Measurements from ENCODE around the gene GPR137B.

GPR137B gene

GRCh38 chr1:236131916-236132315 lies 10.4 kb upstream of the GPR137B start:
- Histone ChIP-seq H3K9me3 (ENCODE audit: control insufficient read depth, insufficient read depth, low read length) (no peaks in the 10 kb centered on the region; the same call in 1 of the 2 replicates), H3K4me1 (ENCODE audit: control insufficient read depth, insufficient read depth, low read length) (no peaks in the 10 kb centered on the region), H3K4me3 (ENCODE audit: low read length) (no peak overlapping the region), H3K27me3 (ENCODE audit: control insufficient read depth, insufficient read depth, low read length) (no peaks in the 10 kb centered on the region), H3K27ac (ENCODE audit: low read length) (no peak overlapping the region), H3K36me3 (ENCODE audit: control insufficient read depth, insufficient read depth, low read length) (no peaks in the 10 kb centered on the region)
- DNase-seq (ENCODE audit: low read depth, low spot score), result no peak
- no CpG with 5 or more reads among the region's 1 CpG for WGBS (ENCODE audit: insufficient coverage, insufficient read length)

GRCh38 chr1:236132420-236133046 lies 9.8 kb upstream of the GPR137B start:
- Histone ChIP-seq H3K4me3 (ENCODE audit: low read length) (no peak overlapping the region), H3K27me3 (ENCODE audit: control insufficient read depth, insufficient read depth, low read length) (no peaks in the 10 kb centered on the region), H3K36me3 (ENCODE audit: control insufficient read depth, insufficient read depth, low read length) (no peaks in the 10 kb centered on the region), H3K27ac (ENCODE audit: low read length) (no peak overlapping the region), H3K4me1 (ENCODE audit: control insufficient read depth, insufficient read depth, low read length) (no peaks in the 10 kb centered on the region), H3K9me3 (ENCODE audit: control insufficient read depth, insufficient read depth, low read length) (no peaks in the 10 kb centered on the region; the same call in 1 of the 2 replicates)
- WGBS (ENCODE audit: insufficient coverage, insufficient read length), result no CpG with 5 or more reads among the region's 5 CpGs
- no peak for DNase-seq (ENCODE audit: low read depth, low spot score)

- H3K27ac ChIP-seq (ENCODE audit: low read length), result no peak overlapping the region
- H3K27me3 ChIP-seq (ENCODE audit: control insufficient read depth, insufficient read depth, low read length), result peaks cover under 1% of the 10 kb centered on the region; the same call in 1 of the 2 replicates
- WGBS (ENCODE audit: insufficient coverage, insufficient read length), result no CpG with 5 or more reads among the region's 7 CpGs
These were observed 9.0 kb upstream of the GPR137B start for GRCh38 chr1:236133339-236133738.

GRCh38 chr1:236133802-236134201 lies 8.5 kb upstream of the GPR137B start:
- Histone ChIP-seq H3K4me3 (ENCODE audit: low read length) (no peak overlapping the region), H3K4me1 (ENCODE audit: control insufficient read depth, insufficient read depth, low read length) (no peaks in the 10 kb centered on the region), H3K9me3 (ENCODE audit: control insufficient read depth, insufficient read depth, low read length) (no peaks in the 10 kb centered on the region; the same call in 1 of the 2 replicates), H3K27ac (ENCODE audit: low read length) (no peak overlapping the region), H3K36me3 (ENCODE audit: control insufficient read depth, insufficient read depth, low read length) (no peaks in the 10 kb centered on the region), H3K27me3 (ENCODE audit: control insufficient read depth, insufficient read depth, low read length) (peaks cover 2% of the 10 kb centered on the region)
- DNase-seq (ENCODE audit: low read depth, low spot score), result no peak
- WGBS (ENCODE audit: insufficient coverage, insufficient read length), result no CpG with 5 or more reads among the region's 1 CpG

More at GRCh38 chr1:236133339-236133738, 9.0 kb upstream of the GPR137B start:
- Histone ChIP-seq H3K4me3 (ENCODE audit: low read length) (no peak overlapping the region), H3K4me1 (ENCODE audit: control insufficient read depth, insufficient read depth, low read length) (no peaks in the 10 kb centered on the region), H3K36me3 (ENCODE audit: control insufficient read depth, insufficient read depth, low read length) (no peaks in the 10 kb centered on the region), H3K9me3 (ENCODE audit: control insufficient read depth, insufficient read depth, low read length) (no peaks in the 10 kb centered on the region; the same call in 1 of the 2 replicates)
- no peak for DNase-seq (ENCODE audit: low read depth, low spot score)

GRCh38 chr1:236137285-236137852 lies 5.0 kb upstream of the GPR137B start:
- no CpG with 5 or more reads among the region's 4 CpGs for WGBS (ENCODE audit: insufficient coverage, insufficient read length)
- DNase-seq (ENCODE audit: low read depth, low spot score), result no peak
- no peak overlapping the region for H3K4me3 ChIP-seq (ENCODE audit: low read length)
- H3K9me3 ChIP-seq (ENCODE audit: control insufficient read depth, insufficient read depth, low read length), result no peaks in the 10 kb centered on the region; the same call in 1 of the 2 replicates
- peaks cover 19% of the 10 kb centered on the region for H3K27me3 ChIP-seq (ENCODE audit: control insufficient read depth, insufficient read depth, low read length)
- H3K36me3 ChIP-seq (ENCODE audit: control insufficient read depth, insufficient read depth, low read length), result no peaks in the 10 kb centered on the region
- 0 out of 2 replicates have a peak, but pooled peaks cover 1% of the 10 kb centered on the region for H3K4me1 ChIP-seq (ENCODE audit: control insufficient read depth, insufficient read depth, low read length)
- no peak overlapping the region for H3K27ac ChIP-seq (ENCODE audit: low read length)

GRCh38 chr1:236139495-236139894 lies 2.8 kb upstream of the GPR137B start:
- no peak overlapping the region for H3K4me3 ChIP-seq (ENCODE audit: low read length)
- no peak for DNase-seq (ENCODE audit: low read depth, low spot score)
- peaks cover 3% of the 10 kb centered on the region; the same call in 1 of the 2 replicates for H3K4me1 ChIP-seq (ENCODE audit: control insufficient read depth, insufficient read depth, low read length)
- H3K9me3 ChIP-seq (ENCODE audit: control insufficient read depth, insufficient read depth, low read length), result no peaks in the 10 kb centered on the region
- H3K27me3 ChIP-seq (ENCODE audit: control insufficient read depth, insufficient read depth, low read length), result peaks cover 23% of the 10 kb centered on the region
- no CpG with 5 or more reads among the region's 4 CpGs for WGBS (ENCODE audit: insufficient coverage, insufficient read length)
- H3K27ac ChIP-seq (ENCODE audit: low read length), result no peak overlapping the region
- H3K36me3 ChIP-seq (ENCODE audit: control insufficient read depth, insufficient read depth, low read length), result no peaks in the 10 kb centered on the region

- H3K36me3 ChIP-seq (ENCODE audit: control insufficient read depth, insufficient read depth, low read length), result no peaks in the 10 kb centered on the region
- DNase-seq (ENCODE audit: low read depth, low spot score), result no peak
- no CpG with 5 or more reads among the region's 18 CpGs for WGBS (ENCODE audit: insufficient coverage, insufficient read length)
- H3K9me3 ChIP-seq (ENCODE audit: control insufficient read depth, insufficient read depth, low read length), result no peaks in the 10 kb centered on the region
- H3K27ac ChIP-seq (ENCODE audit: low read length), result no peak overlapping the region
- H3K4me1 ChIP-seq (ENCODE audit: control insufficient read depth, insufficient read depth, low read length), result peaks cover 4% of the 10 kb centered on the region; the same call in 1 of the 2 replicates
- peak overlapping the region; percentile 39; the same call in 1 of the 2 replicates for H3K4me3 ChIP-seq (ENCODE audit: low read length)
- peaks cover 23% of the 10 kb centered on the region for H3K27me3 ChIP-seq (ENCODE audit: control insufficient read depth, insufficient read depth, low read length)
These were observed 1.5 kb upstream of the GPR137B start for GRCh38 chr1:236140705-236141446.

GRCh38 chr1:236141447-236142252 lies 689 bp upstream of the GPR137B start:
- Histone ChIP-seq H3K27me3 (ENCODE audit: control insufficient read depth, insufficient read depth, low read length) (peaks cover 23% of the 10 kb centered on the region), H3K9me3 (ENCODE audit: control insufficient read depth, insufficient read depth, low read length) (no peaks in the 10 kb centered on the region), H3K4me1 (ENCODE audit: control insufficient read depth, insufficient read depth, low read length) (peaks cover 4% of the 10 kb centered on the region; the same call in 1 of the 2 replicates), H3K36me3 (ENCODE audit: control insufficient read depth, insufficient read depth, low read length) (no peaks in the 10 kb centered on the region), H3K27ac (ENCODE audit: low read length) (no peak overlapping the region), H3K4me3 (ENCODE audit: low read length) (peak overlapping the region; percentile 39; the same call in 1 of the 2 replicates)
- no CpG with 5 or more reads among the region's 67 CpGs for WGBS (ENCODE audit: insufficient coverage, insufficient read length)
- no peak for DNase-seq (ENCODE audit: low read depth, low spot score)

GRCh38 chr1:236143104-236143948 lies 987 bp downstream of the GPR137B start:
- no CpG with 5 or more reads among the region's 39 CpGs for WGBS (ENCODE audit: insufficient coverage, insufficient read length)
- H3K4me3 ChIP-seq (ENCODE audit: low read length), result peak overlapping the region; percentile 66; the same call in 1 of the 2 replicates
- H3K4me1 ChIP-seq (ENCODE audit: control insufficient read depth, insufficient read depth, low read length), result peaks cover 4% of the 10 kb centered on the region; the same call in 1 of the 2 replicates
- no peak overlapping the region for H3K27ac ChIP-seq (ENCODE audit: low read length)
- H3K27me3 ChIP-seq (ENCODE audit: control insufficient read depth, insufficient read depth, low read length), result peaks cover 22% of the 10 kb centered on the region
- H3K9me3 ChIP-seq (ENCODE audit: control insufficient read depth, insufficient read depth, low read length), result no peaks in the 10 kb centered on the region
- no peak for DNase-seq (ENCODE audit: low read depth, low spot score)
- H3K36me3 ChIP-seq (ENCODE audit: control insufficient read depth, insufficient read depth, low read length), result no peaks in the 10 kb centered on the region
